Urothelium cell line (cell line): Measurements from ENCODE around the gene WSCD2.

Experiments used
- DNase-seq: peaks from one replicate; pipeline ENCODE4 v3.0.0; 2011; ENCODE audit warnings: low spot score, mixed read lengths
- FAIRE-seq: peaks from 2 replicates; lab custom pipeline; 2011; peaks lifted over from hg19 to GRCh38; lab: Jason Lieb, UNC

Gene WSCD2

GRCh38 chr12:108126212-108126611 is 2.9 kb upstream of the WSCD2 start:
- no peak for FAIRE-seq
- no peak for DNase-seq

DNA sequence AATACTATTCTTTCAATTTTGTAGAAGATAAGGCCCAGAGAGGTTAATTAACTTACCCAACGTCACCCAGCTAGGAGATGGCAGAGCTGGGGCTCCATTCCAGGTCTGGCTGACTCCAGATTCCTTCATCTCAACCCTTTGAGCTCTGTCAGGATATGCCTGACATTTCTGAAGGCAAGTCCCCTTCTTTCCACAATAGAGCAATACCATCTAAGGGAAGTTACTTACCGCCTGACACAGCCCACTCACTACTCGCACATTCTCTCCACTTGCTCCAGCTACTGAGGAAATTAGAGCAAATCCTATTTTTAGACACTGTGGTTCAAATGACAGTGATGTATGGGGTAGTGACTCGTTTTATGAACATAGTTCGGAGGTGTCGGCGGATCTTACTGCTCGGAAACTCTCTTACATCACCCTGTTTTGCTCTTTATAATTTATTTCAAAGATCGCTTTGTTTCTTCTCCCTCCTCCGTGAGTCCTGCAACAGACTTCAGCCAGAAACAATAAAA is 2.0 kb upstream of the WSCD2 start:
- FAIRE-seq (no peak), DNase-seq (no peak)

- FAIRE-seq (no peak), DNase-seq (no peak)
Measured at GRCh38 chr12:108127654-108128053, 1.4 kb upstream of the WSCD2 start.

GRCh38 chr12:108128221-108129016 is 669 bp upstream of the WSCD2 start:
- no peak for DNase-seq
- no peak for FAIRE-seq

- no peak for FAIRE-seq
- DNase-seq, result no peak
Measured at GRCh38 chr12:108131035-108131434, 1.9 kb downstream of the WSCD2 start.

DNA sequence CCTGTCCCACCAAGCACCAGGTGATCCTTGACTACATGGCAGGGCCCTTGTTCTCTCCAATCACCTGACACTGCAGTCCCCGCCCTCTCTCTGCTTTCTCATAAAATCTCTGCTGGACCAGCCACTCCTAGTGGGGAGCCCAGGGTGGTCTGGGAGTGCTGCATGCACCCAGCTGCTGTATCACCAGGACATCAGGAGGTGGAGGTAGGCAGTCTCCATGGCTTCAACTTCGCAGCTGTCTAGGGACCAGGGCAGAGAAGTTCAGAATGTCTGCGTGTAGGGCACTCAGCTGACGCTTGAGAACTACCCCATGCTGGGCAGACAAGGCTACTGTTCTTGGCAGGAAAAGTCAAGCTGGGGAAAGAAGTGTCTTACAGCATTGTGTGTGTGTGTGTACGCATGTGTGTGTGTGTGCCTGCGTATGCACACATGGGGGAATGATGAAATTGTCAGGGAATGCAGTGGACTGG is 2.6 kb downstream of the WSCD2 start:
- FAIRE-seq (no peak), DNase-seq (no peak)

- no peak for FAIRE-seq
- no peak for DNase-seq
Measured at GRCh38 chr12:108133482-108133881, 4.4 kb downstream of the WSCD2 start.

- DNase-seq (no peak), FAIRE-seq (no peak)
Measured at GRCh38 chr12:108134744-108135143, 5.7 kb downstream of the WSCD2 start.

DNA sequence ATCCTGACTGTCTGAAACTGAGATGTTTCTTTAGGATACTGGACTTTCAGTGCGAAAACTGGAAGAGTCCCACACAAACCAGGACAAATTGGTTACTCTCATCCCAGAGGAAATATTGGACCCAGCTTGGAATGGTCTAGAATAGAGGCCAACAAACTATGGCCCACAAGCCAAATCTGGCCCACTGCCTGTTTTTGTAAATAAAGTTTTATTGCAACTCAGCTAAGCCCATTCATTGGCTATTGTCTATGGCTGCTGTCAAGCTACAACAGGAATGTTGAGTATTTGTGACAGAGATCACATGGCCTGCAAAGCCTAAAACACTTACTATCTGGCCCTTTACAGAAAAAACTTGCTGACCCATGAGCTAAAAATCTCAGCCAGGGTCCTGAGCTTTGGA is 6.5 kb downstream of the WSCD2 start:
- DNase-seq (no peak), FAIRE-seq (no peak)

- no peak for FAIRE-seq
- no peak for DNase-seq
Measured at GRCh38 chr12:108136697-108137096, 7.6 kb downstream of the WSCD2 start.

DNA sequence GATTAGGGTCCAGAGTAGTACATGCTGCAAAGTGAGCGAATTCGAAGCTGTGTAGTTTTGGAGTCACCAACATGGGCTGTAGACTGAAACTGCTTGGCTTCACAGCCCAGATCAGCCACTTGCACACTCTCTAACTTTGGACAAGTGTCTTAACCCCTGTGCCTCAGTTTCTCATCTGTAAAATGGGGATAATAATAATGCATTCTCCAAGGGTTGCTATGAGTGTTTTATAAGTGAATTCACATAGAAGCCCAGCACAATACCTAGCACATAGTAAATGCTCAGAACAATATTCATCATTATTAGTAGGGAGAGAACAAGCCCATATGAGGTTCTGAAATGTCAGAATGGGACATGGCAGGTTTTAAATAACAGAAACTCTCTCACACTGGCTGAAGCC is 10.4 kb downstream of the WSCD2 start:
- DNase-seq (no peak), FAIRE-seq (no peak)

DNA sequence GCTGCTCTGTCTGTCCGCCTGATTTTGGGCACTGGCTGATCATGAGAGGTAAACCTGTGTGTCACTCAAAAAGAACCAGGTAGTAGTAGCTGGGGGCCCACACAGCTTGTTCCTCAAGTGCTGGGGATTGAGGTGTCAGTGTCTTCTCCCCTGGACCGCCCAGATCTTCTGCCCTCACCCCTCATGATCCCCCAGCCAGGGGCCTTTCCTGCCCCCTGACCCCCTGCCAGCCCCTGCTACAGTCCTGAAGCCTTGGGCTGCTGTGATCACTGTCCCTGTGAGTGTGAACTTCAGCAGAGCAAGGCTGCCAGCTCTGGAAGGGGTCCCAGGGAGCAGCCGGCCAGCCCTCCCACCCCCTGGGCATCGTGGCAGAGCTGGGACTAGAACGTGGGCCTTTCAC is 11.4 kb downstream of the WSCD2 start:
- FAIRE-seq, result no peak
- DNase-seq, result no peak

DNA sequence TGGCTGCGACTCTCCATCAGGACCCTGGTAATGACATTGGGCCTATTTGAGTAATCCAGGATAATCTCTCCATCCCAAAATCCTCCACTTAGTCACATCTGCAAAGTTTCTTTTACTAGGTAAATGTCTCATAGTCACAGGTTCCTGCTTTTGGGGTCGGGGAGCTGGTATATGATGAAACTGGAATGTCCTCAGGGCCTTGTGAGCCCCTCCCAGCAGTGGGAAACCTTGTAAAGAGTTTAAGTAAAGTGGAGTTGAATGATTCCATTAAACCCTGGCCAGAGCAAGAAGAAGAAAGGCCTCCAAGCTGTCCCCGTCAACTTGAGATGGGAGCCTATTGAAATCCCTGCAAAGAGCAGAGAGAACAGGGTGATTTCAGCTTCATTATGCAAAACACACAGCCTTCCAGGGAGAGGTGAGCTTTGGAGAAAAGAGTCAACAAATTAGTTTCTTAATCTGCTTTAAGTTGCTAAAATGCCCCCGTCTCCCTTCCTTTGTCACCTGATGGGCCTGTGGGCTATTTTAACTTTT is 12.6 kb downstream of the WSCD2 start:
- no peak for DNase-seq
- no peak for FAIRE-seq

DNA sequence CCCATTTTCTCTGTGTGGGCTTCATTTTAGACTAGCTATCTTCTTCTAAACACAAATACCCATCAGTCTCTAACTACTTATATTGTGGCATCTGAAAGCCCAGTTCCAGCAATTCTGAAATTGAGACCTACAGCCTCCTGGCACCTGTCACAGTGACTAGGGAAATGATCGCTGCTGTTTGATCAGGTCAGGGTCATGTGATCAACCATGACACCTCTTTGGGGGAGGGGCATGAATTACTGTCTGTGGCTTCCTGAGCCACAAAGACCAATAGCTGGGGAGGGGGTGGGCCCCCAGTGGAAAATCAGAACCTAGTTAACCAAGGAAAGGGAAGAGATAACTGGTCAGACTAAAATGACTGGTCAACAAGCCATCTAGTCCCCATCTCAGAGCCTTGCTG is 14.1 kb downstream of the WSCD2 start:
- FAIRE-seq (no peak), DNase-seq (no peak)

DNA sequence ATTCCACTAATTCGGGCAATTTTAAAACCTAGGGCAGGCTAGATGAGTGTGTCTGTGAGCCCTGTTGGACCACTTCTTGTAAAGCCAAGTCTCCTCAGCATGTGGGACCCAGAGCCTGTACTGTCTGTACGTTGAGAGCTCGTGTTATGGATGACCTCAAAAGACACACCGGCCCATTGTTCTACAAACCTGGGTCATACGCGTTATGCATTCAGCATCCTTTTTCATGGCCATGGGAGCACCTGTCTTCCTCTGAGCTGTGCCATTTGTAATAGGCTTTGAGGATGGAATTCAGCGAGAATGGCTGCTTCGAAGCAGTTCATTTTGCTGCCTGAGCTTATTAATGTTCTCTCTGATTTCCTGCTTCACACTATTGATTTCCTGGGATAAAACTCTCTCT is 15.0 kb downstream of the WSCD2 start:
- FAIRE-seq (no peak), DNase-seq (no peak)

DNA sequence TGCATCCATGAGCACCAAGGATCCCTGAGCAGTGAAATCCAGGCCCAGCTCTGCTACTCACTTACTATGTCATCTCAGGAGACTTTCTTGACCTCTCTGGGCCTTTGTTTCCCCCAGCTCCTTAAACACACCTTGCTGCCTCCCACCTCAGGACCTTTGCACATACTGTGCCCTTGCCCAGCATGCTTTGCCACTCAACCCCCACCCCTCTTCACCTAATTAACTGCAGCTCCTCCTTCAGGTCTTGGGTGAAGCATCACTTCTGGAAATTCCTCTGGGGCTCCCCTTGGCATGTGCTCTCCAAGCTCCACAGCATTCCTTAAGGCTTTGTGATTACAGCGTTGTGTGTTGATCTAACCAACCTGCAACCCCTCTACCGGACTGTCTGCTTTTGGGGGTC is 15.9 kb downstream of the WSCD2 start:
- FAIRE-seq, result no peak

DNA sequence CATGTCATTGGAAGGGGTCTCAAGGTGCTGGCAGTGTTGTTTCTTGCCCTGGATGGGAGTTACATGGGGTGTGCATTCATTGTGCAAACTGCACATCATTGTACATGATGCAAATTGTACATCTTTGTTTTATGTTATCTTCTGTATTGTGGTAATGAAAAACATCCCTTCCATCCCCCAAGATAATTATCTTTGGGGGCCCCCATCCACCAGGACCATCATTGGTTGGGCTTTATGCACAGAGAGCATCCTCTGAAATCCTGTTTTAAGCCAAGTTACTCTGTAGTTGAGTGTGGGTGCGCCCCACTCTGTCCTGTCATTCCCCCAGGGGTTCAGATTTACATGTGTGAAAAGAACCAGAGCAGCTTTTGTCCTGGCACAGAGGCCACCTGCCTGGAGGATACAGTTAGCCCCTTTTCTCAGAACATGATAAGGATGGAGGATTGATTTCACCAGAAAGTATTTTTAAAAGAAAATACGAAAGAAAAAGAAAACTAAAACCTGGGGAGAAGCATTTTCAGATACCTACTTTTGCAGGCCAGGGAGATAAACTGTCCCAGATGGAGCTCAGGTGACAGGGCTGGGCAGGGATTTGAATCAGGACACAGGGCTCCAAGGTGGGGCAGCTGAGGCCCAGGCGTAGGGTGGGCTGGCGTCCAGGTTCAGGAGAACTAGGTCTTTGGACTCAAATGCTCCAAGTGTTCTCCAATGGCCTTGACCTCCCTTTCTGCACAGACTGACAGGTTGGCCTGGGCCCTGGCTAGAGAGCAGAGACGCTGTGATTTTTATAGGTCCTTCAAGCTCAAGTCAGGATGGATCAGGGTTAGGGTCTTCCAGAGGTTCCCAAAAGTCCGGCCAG is 17.2 kb downstream of the WSCD2 start:
- FAIRE-seq (no peak), DNase-seq (no peak)

More for the DNA sequence above, 15.9 kb downstream of the WSCD2 start:
- no peak for DNase-seq

DNA sequence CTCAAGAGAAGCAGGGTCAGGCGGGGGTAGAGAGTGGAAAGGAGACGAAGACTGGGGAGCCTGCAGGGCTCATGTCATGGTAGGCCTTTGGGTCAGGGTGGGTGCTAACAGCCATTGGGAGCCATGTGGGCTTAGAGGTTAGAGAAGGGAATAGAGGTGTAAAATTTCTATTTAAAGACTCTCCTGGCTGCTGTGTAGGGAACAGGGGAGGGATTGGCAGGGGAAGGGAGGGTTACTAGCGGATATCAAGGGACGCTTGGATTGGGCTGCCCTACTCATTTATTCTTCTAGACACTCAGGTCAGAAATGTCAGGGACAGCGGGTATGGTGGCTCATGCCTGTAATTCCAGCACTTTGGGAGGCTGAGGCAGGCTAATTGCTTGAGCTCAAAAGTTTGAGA is 18.2 kb downstream of the WSCD2 start:
- FAIRE-seq (no peak), DNase-seq (no peak)

GRCh38 chr12:108148521-108149074 is 19.5 kb downstream of the WSCD2 start:
- DNase-seq, result no peak
- FAIRE-seq, result no peak

- no peak for FAIRE-seq
Measured at GRCh38 chr12:108150436-108150835, 21.3 kb downstream of the WSCD2 start.

DNA sequence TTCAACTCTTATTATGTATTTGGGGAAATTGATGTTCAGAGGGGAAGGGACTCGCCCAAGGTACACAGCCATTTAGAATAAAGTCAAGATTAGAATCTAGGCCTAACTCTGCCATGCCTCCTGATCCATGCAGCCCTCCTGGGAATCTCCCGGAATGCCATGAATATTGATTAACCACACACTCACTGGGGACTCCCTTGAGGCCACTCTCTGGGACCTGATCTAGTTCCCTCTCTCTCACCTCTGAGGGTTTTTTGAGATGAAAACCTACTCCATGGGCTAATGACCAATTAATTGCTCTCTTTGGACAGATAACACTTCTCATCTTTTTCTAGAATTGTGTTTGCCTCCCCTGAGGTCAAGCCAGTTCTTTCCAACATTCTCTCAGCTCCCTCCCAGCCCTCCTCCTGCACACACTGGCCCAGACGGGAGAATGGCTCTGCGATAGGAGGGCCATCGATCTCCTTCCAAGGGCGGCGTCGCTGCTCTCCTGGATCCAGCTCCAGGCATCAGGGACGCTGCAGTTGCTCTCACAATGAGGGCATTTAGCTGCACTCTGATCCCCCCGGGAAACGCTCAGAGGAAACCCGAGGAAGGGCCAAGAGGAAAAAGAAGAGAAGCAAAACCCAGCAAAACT is 22.6 kb downstream of the WSCD2 start:
- DNase-seq (no peak), FAIRE-seq (no peak)

More at GRCh38 chr12:108150436-108150835, 21.3 kb downstream of the WSCD2 start:
- DNase-seq, result no peak
